Thoracic aorta (tissue), 2 donors: ENCODE results near the gene CLK3. TPM values are rescaled to one million over a fixed set of nuclear protein-coding genes. Genes with fewer than 3 reads are reported as not detected.

ENCODE experiments used
- ATAC-seq: fragments of 150-250 bp; one replicate; pipeline ENCODE4 v1.8.0; 2017; ENCODE audit warnings: low read depth; ENCODE audit not compliant: insufficient number of reproducible peaks, low FRiP score
- DNase-seq: peaks from one replicate; pipeline ENCODE4 v3.0.0-alpha.2; 2020; ENCODE audit warnings: low spot score
- H3K27ac ChIP-seq, 2 donors: fragments of 200-600 bp; sonication (generic); 1 replicate in 1 of 2; 2 replicates in 1 of 2; pipeline ENCODE4 v1.5.1; 2016; ENCODE audit warnings: mild to moderate bottlenecking in 2 of 2, moderate library complexity in 2 of 2
- H3K27me3 ChIP-seq: fragments of 200-600 bp; sonication (generic); replicated peaks from 2 replicates; pipeline ENCODE4 v1.6.0; 2016; ENCODE audit warnings: mild to moderate bottlenecking; ENCODE audit not compliant: insufficient read depth
- H3K36me3 ChIP-seq: fragments of 200-600 bp; sonication (generic); one replicate; pipeline ENCODE4 v1.5.1; 2016
- H3K4me1 ChIP-seq, 2 donors: fragments of 200-600 bp; sonication (generic); 1 replicate in 1 of 2; 2 replicates in 1 of 2; pipeline versions ENCODE4 v1.5.1 to v1.6.0; 2016; ENCODE audit warnings: low read depth in 2 of 2, mild to moderate bottlenecking in 1 of 2; ENCODE audit not compliant: control insufficient read depth in 1 of 2
- H3K4me3 ChIP-seq: fragments of 200-600 bp; sonication (generic); 2 replicates; pipeline ENCODE4 v1.5.1; 2016; ENCODE audit warnings: mild to moderate bottlenecking
- H3K9me3 ChIP-seq: fragments of 200-600 bp; sonication (generic); 2 replicates; pipeline ENCODE4 v1.5.1; 2016
- CTCF ChIP-seq: fragments of 200-600 bp; sonication (generic); IDR thresholded peaks from one replicate; pipeline ENCODE4 v1.5.1; 2019; ENCODE audit warnings: antibody characterized with exemption
- total RNA-seq, 2 donors: library from RNA; depleted of rRNA; stranded (reverse); fragments of >200 nt; gene quantifications; one replicate each; pipeline versions ENCODE4 v1.1.0 to v1.2.3, GENCODE V29; 2016

Gene CLK3
- total RNA-seq, 2 donors from 2014 or later, result 114 to 156 TPM

GRCh38 chr15:74603026-74603788 lies 12.4 kb upstream of the CLK3 start:
- H3K27ac ChIP-seq, result no peak overlapping the region
- H3K27me3 ChIP-seq, result no peaks in the 10 kb centered on the region
- H3K9me3 ChIP-seq, result no peaks in the 10 kb centered on the region
- H3K4me3 ChIP-seq, result no peak overlapping the region
- H3K36me3 ChIP-seq, result no peaks in the 10 kb centered on the region
- peaks cover 7 to 13% of the 10 kb centered on the region in 2 donors for H3K4me1 ChIP-seq
- TF ChIP-seq CTCF, result no peak
- ATAC-seq (no peak), DNase-seq (no peak)

- H3K36me3 ChIP-seq, result no peaks in the 10 kb centered on the region
- no peaks in the 10 kb centered on the region for H3K9me3 ChIP-seq
- no peak overlapping the region for H3K4me3 ChIP-seq
- H3K27ac ChIP-seq, result no peak overlapping the region
- no peak for ATAC-seq
- H3K27me3 ChIP-seq, result no peaks in the 10 kb centered on the region
- no peak for TF ChIP-seq CTCF
- H3K4me1 ChIP-seq, result peaks cover 6 to 9% of the 10 kb centered on the region in 2 donors
- DNase-seq, result no peak
These were observed 11.6 kb upstream of the CLK3 start for GRCh38 chr15:74603789-74604705.

GRCh38 chr15:74604983-74605794 lies 10.4 kb upstream of the CLK3 start:
- H3K36me3 ChIP-seq, result no peaks in the 10 kb centered on the region

GRCh38 chr15:74605795-74606150 lies 9.9 kb upstream of the CLK3 start:
- no peak overlapping the region for H3K27ac ChIP-seq
- no peaks in the 10 kb centered on the region for H3K36me3 ChIP-seq
- no peak for TF ChIP-seq CTCF
- H3K9me3 ChIP-seq, result no peaks in the 10 kb centered on the region
- DNase-seq (no peak), ATAC-seq (no peak)
- no peaks in the 10 kb centered on the region for H3K27me3 ChIP-seq
- no peak overlapping the region for H3K4me3 ChIP-seq
- no peaks in the 10 kb centered on the region for H3K4me1 ChIP-seq

More at GRCh38 chr15:74604983-74605794, 10.4 kb upstream of the CLK3 start:
- no peak for DNase-seq
- H3K27ac ChIP-seq, result no peak overlapping the region
- H3K9me3 ChIP-seq, result no peaks in the 10 kb centered on the region
- no peak for ATAC-seq
- TF ChIP-seq CTCF, result no peak
- H3K27me3 ChIP-seq, result no peaks in the 10 kb centered on the region
- no peak overlapping the region for H3K4me3 ChIP-seq
- no peaks in the 10 kb centered on the region for H3K4me1 ChIP-seq
